Caco-2 (cell line): ENCODE measurements around the gene GAPDH. TPM values are rescaled to one million over a fixed set of nuclear protein-coding genes. Genes with fewer than 3 reads are reported as not detected.

Experiments
- BruUV-seq: library from RNA; stranded (reverse); fragments of 400-500 nt; replicated peaks from 2 replicates; lab custom pipeline; 2021; lab: Mats Ljungman, UMichigan
- CTCF ChIA-PET: fragments of 300-600 bp; sonication (Branson Sonifier 250); formaldehyde crosslinking; loops from one replicate; lab custom pipeline; 2022; ENCODE audit warnings: antibody characterized with exemption; lab: Charles Lee
- POLR2A ChIA-PET: fragments of 300-600 bp; sonication (Branson Sonifier 250); formaldehyde crosslinking; loops from one replicate; lab custom pipeline; 2022; ENCODE audit warnings: antibody characterized with exemption; lab: Charles Lee
- DNase-seq, 2 experiments: peaks; one replicate each; pipeline versions ENCODE4 v3.0.0 to v3.0.0-alpha.2; 2020 to 2022
- H3K27me3 ChIP-seq: replicated peaks from 2 replicates; pipeline ENCODE4 v1.6.0; 2011; ENCODE audit warnings: low read length; ENCODE audit not compliant: control insufficient read depth, insufficient read depth
- H3K36me3 ChIP-seq: 2 replicates; pipeline ENCODE4 v1.5.1; 2011; ENCODE audit warnings: low read length; ENCODE audit not compliant: control insufficient read depth, insufficient read depth
- H3K4me1 ChIP-seq: fragments of 250-450 bp; sonication (Bioruptor Pico); 2 replicates; pipeline ENCODE4 v1.5.1; 2020; ENCODE audit warnings: mild to moderate bottlenecking
- H3K4me3 ChIP-seq: 2 replicates; pipeline ENCODE4 v1.5.1; 2011; ENCODE audit warnings: low read depth, mild to moderate bottlenecking, control low read depth, low read length
- H3K9me3 ChIP-seq: fragments of 250-450 bp; sonication (Bioruptor Pico); 2 replicates; pipeline ENCODE4 v1.5.1; 2020; ENCODE audit warnings: mild to moderate bottlenecking, moderate library complexity
- H3K27ac Mint-ChIP-seq: one replicate; pipeline ENCODE4 v1.8.0; 2022; ENCODE audit warnings: mixed read lengths; ENCODE audit not compliant: unreplicated experiment
- H3K27me3 Mint-ChIP-seq: one replicate; pipeline ENCODE4 v1.8.0; 2022; ENCODE audit warnings: mixed read lengths; ENCODE audit not compliant: insufficient read depth, unreplicated experiment
- H3K36me3 Mint-ChIP-seq: one replicate; pipeline ENCODE4 v1.8.0; 2022; ENCODE audit warnings: mild to moderate bottlenecking, mixed read lengths; ENCODE audit not compliant: insufficient read depth, unreplicated experiment
- H3K4me1 Mint-ChIP-seq: one replicate; pipeline ENCODE4 v1.8.0; 2022; ENCODE audit warnings: low read depth, mixed read lengths; ENCODE audit not compliant: unreplicated experiment
- H3K4me3 Mint-ChIP-seq: one replicate; pipeline ENCODE4 v1.8.0; 2022; ENCODE audit warnings: mild to moderate bottlenecking, moderate library complexity, mixed read lengths; ENCODE audit not compliant: unreplicated experiment
- H3K9me3 Mint-ChIP-seq: one replicate; pipeline ENCODE4 v1.8.0; 2022; ENCODE audit warnings: mixed read lengths; ENCODE audit not compliant: unreplicated experiment
- intact Hi-C: fragments of 100-400 bp; cut with micrococcal nuclease; formaldehyde crosslinking; loops from one replicate; pipeline ENCODE4 v1.10.0; 2022; ENCODE audit not compliant: unreplicated experiment
- total RNA-seq: library from RNA; stranded (reverse); gene quantifications from 2 replicates; pipeline ENCODE4 v1.2.3, GENCODE V29; 2022
- TF ChIP-seq, protein P1 (sequence below), 2 experiments: fragments of 200-600 bp in 1 of 2; IDR thresholded peaks; 1 replicate in 1 of 2; 2 replicates in 1 of 2; pipeline versions ENCODE4 v1.5.1 to v1.8.0; 2011 to 2022; ENCODE audit warnings: antibody characterized with exemption in 1 of 2, control low read depth in 1 of 2, inconsistent platforms in 1 of 2, low read depth in 1 of 2, low read length in 1 of 2, mild to moderate bottlenecking in 1 of 2, moderate library complexity in 1 of 2; ENCODE audit not compliant: insufficient read depth in 1 of 2, severe bottlenecking in 1 of 2, unreplicated experiment in 1 of 2

GAPDH gene
- total RNA-seq, 1 experiment from 2014 or later = 4,975 TPM

DNA sequence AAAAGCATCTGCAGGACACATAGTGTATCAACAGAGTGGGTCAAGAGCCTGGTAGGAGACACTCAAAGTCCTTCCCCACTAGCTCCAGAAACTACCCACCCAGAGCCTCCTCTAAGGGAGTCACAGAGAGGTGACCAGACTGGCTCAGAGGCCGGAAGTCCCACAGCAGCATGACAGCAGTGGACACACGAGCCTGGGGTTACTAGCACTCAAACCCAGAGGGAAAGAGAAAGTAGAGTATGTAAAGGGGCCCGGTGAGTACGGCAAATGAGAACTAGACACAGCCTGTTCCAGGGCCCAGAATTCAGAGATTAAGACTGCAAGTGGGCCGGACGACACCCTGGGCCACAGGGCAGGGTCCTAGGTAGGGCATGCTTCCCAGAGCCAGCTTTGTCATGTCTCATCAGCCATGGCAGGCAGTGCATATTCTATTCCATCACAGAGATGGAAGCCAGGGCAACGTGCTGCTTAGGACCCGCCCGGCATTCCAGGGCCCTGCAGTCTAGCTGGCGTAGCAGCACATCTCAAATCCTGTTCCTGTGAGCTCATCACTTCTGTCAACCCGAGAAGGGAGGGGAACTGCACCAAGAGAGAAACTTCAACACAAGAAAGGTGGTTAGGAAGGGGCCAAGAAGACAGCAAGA, 17.3 kb downstream of the GAPDH start:
- Histone ChIP-seq H3K27me3 (no peaks in the 10 kb centered on the region), H3K4me3 (no peak overlapping the region), H3K36me3 (no peaks in the 10 kb centered on the region), H3K9me3 (no peaks in the 10 kb centered on the region), H3K4me1 (peaks cover 20% of the 10 kb centered on the region)
- ChIA-PET CTCF (interaction anchor here (0.5 to 3.2 kb wide), 3 partner anchors 12 to 145 kb away, joined by 10 to 16 read pairs (median 13); no protein-coding TSS in a partner anchor), POLR2A (interaction anchor here (0.5 to 3.6 kb wide), 6 partner anchors 13 to 81 kb away, joined by 3 to 31 read pairs (median 6); partner anchors contain the start of genes GAPDH, NOP2 and VAMP1)
- H3K27ac Mint-ChIP-seq = peak overlapping the region; percentile 18
- H3K36me3 Mint-ChIP-seq = peaks cover 11% of the 10 kb centered on the region
- peaks cover 16% of the 10 kb centered on the region for H3K4me1 Mint-ChIP-seq
- intact Hi-C loops = loop anchor here (5.0 kb wide), 1 partner anchor 146 kb away; no protein-coding TSS in a partner anchor
- H3K9me3 Mint-ChIP-seq = no peaks in the 10 kb centered on the region
- DNase-seq = no peak
- no peak overlapping the region for H3K4me3 Mint-ChIP-seq
- no TSS peak for BruUV-seq
- no peaks in the 10 kb centered on the region for H3K27me3 Mint-ChIP-seq
- TF ChIP-seq, protein P1, sequence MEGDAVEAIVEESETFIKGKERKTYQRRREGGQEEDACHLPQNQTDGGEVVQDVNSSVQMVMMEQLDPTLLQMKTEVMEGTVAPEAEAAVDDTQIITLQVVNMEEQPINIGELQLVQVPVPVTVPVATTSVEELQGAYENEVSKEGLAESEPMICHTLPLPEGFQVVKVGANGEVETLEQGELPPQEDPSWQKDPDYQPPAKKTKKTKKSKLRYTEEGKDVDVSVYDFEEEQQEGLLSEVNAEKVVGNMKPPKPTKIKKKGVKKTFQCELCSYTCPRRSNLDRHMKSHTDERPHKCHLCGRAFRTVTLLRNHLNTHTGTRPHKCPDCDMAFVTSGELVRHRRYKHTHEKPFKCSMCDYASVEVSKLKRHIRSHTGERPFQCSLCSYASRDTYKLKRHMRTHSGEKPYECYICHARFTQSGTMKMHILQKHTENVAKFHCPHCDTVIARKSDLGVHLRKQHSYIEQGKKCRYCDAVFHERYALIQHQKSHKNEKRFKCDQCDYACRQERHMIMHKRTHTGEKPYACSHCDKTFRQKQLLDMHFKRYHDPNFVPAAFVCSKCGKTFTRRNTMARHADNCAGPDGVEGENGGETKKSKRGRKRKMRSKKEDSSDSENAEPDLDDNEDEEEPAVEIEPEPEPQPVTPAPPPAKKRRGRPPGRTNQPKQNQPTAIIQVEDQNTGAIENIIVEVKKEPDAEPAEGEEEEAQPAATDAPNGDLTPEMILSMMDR (IDR thresholded peaks at IDR 0.05; ENCODE audit: insufficient read depth in 1 of 2, low read depth in 1 of 2, low read length in 1 of 2, severe bottlenecking in 1 of 2, unreplicated experiment in 1 of 2) = no peak

DNA sequence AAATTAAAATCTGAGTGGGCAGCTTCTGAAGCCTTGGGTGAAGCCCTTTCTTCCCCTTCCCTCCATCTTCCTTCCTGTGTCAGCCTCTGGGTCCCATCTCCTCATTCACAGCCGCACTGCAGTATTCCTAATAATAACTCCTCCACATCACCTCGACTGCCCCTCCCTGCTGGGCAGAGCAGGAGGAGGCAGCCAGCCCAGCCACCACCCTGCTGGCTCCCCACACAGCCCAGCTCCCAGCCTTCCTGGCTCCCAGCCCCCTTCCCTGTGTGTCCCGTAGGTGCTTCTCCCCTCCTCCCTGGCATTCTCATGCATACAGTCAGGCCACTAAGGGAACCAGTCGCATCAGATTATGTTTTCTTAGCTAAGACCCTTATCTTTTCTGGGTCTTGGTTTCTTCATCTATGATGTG, 17.8 kb downstream of the GAPDH start:
- Mint-ChIP-seq H3K27ac (no peak overlapping the region), H3K9me3 (no peaks in the 10 kb centered on the region), H3K4me1 (peaks cover 13% of the 10 kb centered on the region), H3K27me3 (no peaks in the 10 kb centered on the region), H3K4me3 (no peak overlapping the region), H3K36me3 (peaks cover 16% of the 10 kb centered on the region)
- Histone ChIP-seq H3K36me3 (peaks cover 1% of the 10 kb centered on the region; the same call in 1 of the 2 replicates), H3K4me3 (no peak overlapping the region), H3K9me3 (no peaks in the 10 kb centered on the region), H3K27me3 (no peaks in the 10 kb centered on the region), H3K4me1 (peaks cover 20% of the 10 kb centered on the region)
- CTCF ChIA-PET = interaction anchor here (1.3 to 3.2 kb wide), 3 partner anchors 13 to 137 kb away, joined by 7 to 16 read pairs (median 13); partner anchors contain the start of gene ZNF384
- no peak for DNase-seq
- BruUV-seq = no TSS peak
- intact Hi-C loops = loop anchor here (5.0 kb wide), 1 partner anchor 145 kb away; no protein-coding TSS in a partner anchor
- POLR2A ChIA-PET = interaction anchor here (1.0 to 3.6 kb wide), 4 partner anchors 13 to 81 kb away, joined by 3 to 24 read pairs (median 6); partner anchors contain the start of genes GAPDH, NOP2 and VAMP1
- TF ChIP-seq, protein P1 (IDR thresholded peaks at IDR 0.05; ENCODE audit: insufficient read depth in 1 of 2, low read depth in 1 of 2, low read length in 1 of 2, severe bottlenecking in 1 of 2, unreplicated experiment in 1 of 2) = no peak

DNA sequence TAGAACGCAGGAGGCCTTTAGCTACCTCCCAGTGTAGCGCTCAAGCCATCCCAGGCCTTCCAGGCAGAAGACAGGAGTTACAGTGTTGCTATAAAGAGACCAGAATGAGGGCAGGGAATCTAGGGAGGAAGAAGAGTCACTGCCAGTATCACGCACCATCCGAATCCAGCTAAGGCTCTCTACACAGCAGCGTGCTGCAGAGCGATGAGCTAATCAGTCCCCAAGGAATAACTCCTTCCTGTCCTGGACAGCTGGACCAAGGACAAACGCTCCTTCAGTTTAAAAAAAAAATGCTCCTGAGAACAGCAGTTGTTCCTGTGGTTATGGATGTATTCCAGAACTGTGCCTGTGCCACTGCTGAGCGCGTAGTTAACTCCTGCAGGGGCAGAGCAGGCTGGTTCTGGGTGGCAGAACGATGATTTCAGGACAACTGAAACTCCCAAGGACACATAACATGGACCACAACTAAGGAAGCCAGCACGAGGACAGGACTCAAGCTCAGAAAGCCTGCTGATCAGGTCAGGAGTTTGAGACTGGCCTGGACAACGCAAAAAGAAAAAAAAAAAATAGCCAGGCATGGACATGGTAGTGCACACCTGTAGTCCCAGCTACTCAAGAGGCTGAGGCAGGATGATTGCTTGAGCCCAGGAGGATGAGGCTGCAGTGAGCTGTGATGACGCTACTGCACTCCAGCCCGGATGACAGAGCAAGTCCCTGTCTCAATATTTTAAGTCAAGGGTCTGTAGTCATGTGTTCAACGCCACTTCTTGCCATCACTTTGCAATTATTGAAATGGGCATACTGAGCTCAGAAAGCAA, 18.9 kb downstream of the GAPDH start:
- Histone ChIP-seq H3K27me3 (no peaks in the 10 kb centered on the region), H3K9me3 (no peaks in the 10 kb centered on the region), H3K4me3 (no peak overlapping the region), H3K36me3 (peaks cover 4% of the 10 kb centered on the region; the same call in 1 of the 2 replicates), H3K4me1 (peaks cover 12% of the 10 kb centered on the region)
- Mint-ChIP-seq H3K27ac (no peak overlapping the region), H3K36me3 (peaks cover 27% of the 10 kb centered on the region), H3K27me3 (no peaks in the 10 kb centered on the region), H3K9me3 (no peaks in the 10 kb centered on the region), H3K4me3 (no peak overlapping the region), H3K4me1 (peaks cover 2% of the 10 kb centered on the region)
- CTCF ChIA-PET = interaction anchor here (0.6 to 3.2 kb wide), 14 partner anchors 12 to 606 kb away, joined by 3 to 16 read pairs (median 4); partner anchors contain the start of genes GAPDH, NOP2, VAMP1 and ZNF384
- intact Hi-C loops = loop anchor here (5.0 kb wide), 1 partner anchor 144 kb away; no protein-coding TSS in a partner anchor
- BruUV-seq = no TSS peak
- no peak for DNase-seq
- POLR2A ChIA-PET = interaction anchor here (0.5 to 3.6 kb wide), 4 partner anchors 12 to 82 kb away, joined by 4 to 24 read pairs (median 8); partner anchors contain the start of genes GAPDH and VAMP1
- TF ChIP-seq, protein P1 (IDR thresholded peaks at IDR 0.05; ENCODE audit: insufficient read depth in 1 of 2, low read depth in 1 of 2, low read length in 1 of 2, severe bottlenecking in 1 of 2, unreplicated experiment in 1 of 2) = no peak
